ENCODE data around the gene COL23A1. TPM values are rescaled to one million over a fixed set of nuclear protein-coding genes. Genes with fewer than 3 reads are reported as not detected.
"Not testable (repeated sequence)": the region's sequence is repeated elsewhere in the genome, so short reads cannot be mapped to it uniquely, and the experiment has no call there.

Gene COL23A1
- total RNA-seq, 1 donor from 2014 or later: 0.12 TPM

GRCh38 chr5:178199581-178200434 is 390.4 kb downstream of the COL23A1 start:
- peaks cover 2% of the 10 kb centered on the region for H3K36me3 Mint-ChIP-seq (ENCODE audit: low read depth)
- DNase-seq (ENCODE audit: low spot score): no peak
- H3K9me3 Mint-ChIP-seq (ENCODE audit: low read depth): no peaks in the 10 kb centered on the region
- H3K27me3 Mint-ChIP-seq (ENCODE audit: low read depth): peaks cover 2% of the 10 kb centered on the region
- TF ChIP-seq CTCF (IDR thresholded peaks at IDR 0.05): no peak
- peaks cover 5% of the 10 kb centered on the region for H3K4me1 Mint-ChIP-seq (ENCODE audit: low read depth)
- no peak overlapping the region for H3K4me3 Mint-ChIP-seq (ENCODE audit: unreplicated experiment)
- H3K27ac Mint-ChIP-seq (ENCODE audit: unreplicated experiment): no peak overlapping the region

- Mint-ChIP-seq H3K27ac (ENCODE audit: unreplicated experiment) (no peak overlapping the region), H3K9me3 (ENCODE audit: low read depth) (no peaks in the 10 kb centered on the region), H3K36me3 (ENCODE audit: low read depth) (no peaks in the 10 kb centered on the region), H3K4me3 (ENCODE audit: unreplicated experiment) (no peak overlapping the region), H3K27me3 (ENCODE audit: low read depth) (peaks cover 4% of the 10 kb centered on the region), H3K4me1 (ENCODE audit: low read depth) (peaks cover 5% of the 10 kb centered on the region)
- no peak for TF ChIP-seq CTCF (IDR thresholded peaks at IDR 0.05)
- no peak for DNase-seq (ENCODE audit: low spot score)
Observed at GRCh38 chr5:178198706-178199105, 391.5 kb downstream of the COL23A1 start.

GRCh38 chr5:178198151-178198550 is 392.0 kb downstream of the COL23A1 start:
- H3K27ac Mint-ChIP-seq (ENCODE audit: unreplicated experiment); H3K36me3 Mint-ChIP-seq (ENCODE audit: low read depth); DNase-seq (ENCODE audit: low spot score); H3K4me3 Mint-ChIP-seq (ENCODE audit: unreplicated experiment); H3K9me3 Mint-ChIP-seq (ENCODE audit: low read depth); H3K4me1 Mint-ChIP-seq (ENCODE audit: low read depth); H3K27me3 Mint-ChIP-seq (ENCODE audit: low read depth): not testable (repeated sequence)

- no peaks in the 10 kb centered on the region for H3K36me3 Mint-ChIP-seq (ENCODE audit: low read depth)
- no peak overlapping the region for H3K27ac Mint-ChIP-seq (ENCODE audit: unreplicated experiment)
- DNase-seq (ENCODE audit: low spot score): no peak
- peaks cover 4% of the 10 kb centered on the region for H3K27me3 Mint-ChIP-seq (ENCODE audit: low read depth)
- TF ChIP-seq CTCF (IDR thresholded peaks at IDR 0.05): peak; percentile 57
- peaks cover 3% of the 10 kb centered on the region for H3K9me3 Mint-ChIP-seq (ENCODE audit: low read depth)
- no peak overlapping the region for H3K4me3 Mint-ChIP-seq (ENCODE audit: unreplicated experiment)
- peaks cover 5% of the 10 kb centered on the region for H3K4me1 Mint-ChIP-seq (ENCODE audit: low read depth)
Observed at GRCh38 chr5:178196986-178197385, 393.2 kb downstream of the COL23A1 start.

- Mint-ChIP-seq H3K36me3 (ENCODE audit: low read depth) (no peaks in the 10 kb centered on the region), H3K27me3 (ENCODE audit: low read depth) (peaks cover 4% of the 10 kb centered on the region), H3K9me3 (ENCODE audit: low read depth) (peaks cover 3% of the 10 kb centered on the region), H3K27ac (ENCODE audit: unreplicated experiment) (no peak overlapping the region), H3K4me3 (ENCODE audit: unreplicated experiment) (no peak overlapping the region), H3K4me1 (ENCODE audit: low read depth) (peaks cover 5% of the 10 kb centered on the region)
- no peak for TF ChIP-seq CTCF (IDR thresholded peaks at IDR 0.05)
- DNase-seq (ENCODE audit: low spot score): no peak
Observed at GRCh38 chr5:178196281-178196812, 393.8 kb downstream of the COL23A1 start.

All from chondrocyte (in vitro differentiated cells).